Measurements from ENCODE around the gene SUN5. TPM values are rescaled to one million over a fixed set of nuclear protein-coding genes. Genes with fewer than 3 reads are reported as not detected.

The SUN5 gene
- total RNA-seq, 1 experiment from 2014 or later, result not detected

DNA sequence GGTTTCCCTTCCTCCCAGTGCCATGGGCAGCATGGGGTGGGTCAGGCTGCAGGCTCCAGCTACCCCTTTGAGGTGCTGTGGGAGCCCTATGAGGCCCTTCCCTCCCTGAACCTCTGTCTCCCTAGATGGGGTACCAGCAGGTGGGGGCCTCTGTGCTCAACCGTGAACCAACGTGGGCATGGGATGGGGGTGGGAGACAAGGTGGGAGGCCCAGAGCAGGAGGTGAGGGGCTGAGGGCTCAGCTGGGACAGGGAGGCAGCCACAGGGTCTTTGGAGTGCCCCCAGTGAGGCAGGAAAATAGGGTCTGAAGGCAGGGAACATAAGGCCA, 33.3 kb downstream of the SUN5 start:
- no TSS peak for BruUV-seq (replicated peaks)
- Histone ChIP-seq H3K9ac (ENCODE audit: low read length) (no peak overlapping the region), H3K27me3 (ENCODE audit: low read length) (peaks cover 46% of the 10 kb centered on the region), H3K9me3 (ENCODE audit: low read length) (no peaks in the 10 kb centered on the region), H3K4me3 (ENCODE audit: low read length) (no peak overlapping the region), H3K27ac (ENCODE audit: low read length) (no peak overlapping the region), H2AFZ (ENCODE audit: low read length) (no peak overlapping the region), H3K36me3 (ENCODE audit: low read depth, low read length) (no peaks in the 10 kb centered on the region), H4K20me1 (ENCODE audit: low read length) (no peaks in the 10 kb centered on the region), H3K4me1 (ENCODE audit: insufficient read depth, low read length) (no peaks in the 10 kb centered on the region), H3K4me2 (ENCODE audit: low read length) (no peak overlapping the region), H3K79me2 (ENCODE audit: low read length) (no peaks in the 10 kb centered on the region), H3K9me2 (replicated peaks; ENCODE audit: low read length) (no peaks in the 10 kb centered on the region), H3F3A (ENCODE audit: low read length, unreplicated experiment) (no peaks in the 10 kb centered on the region)
- CTCF ChIA-PET, result no interaction called here
- DNase-seq (no peak), ATAC-seq (no peak)
- TF ChIP-seq, protein P1, sequence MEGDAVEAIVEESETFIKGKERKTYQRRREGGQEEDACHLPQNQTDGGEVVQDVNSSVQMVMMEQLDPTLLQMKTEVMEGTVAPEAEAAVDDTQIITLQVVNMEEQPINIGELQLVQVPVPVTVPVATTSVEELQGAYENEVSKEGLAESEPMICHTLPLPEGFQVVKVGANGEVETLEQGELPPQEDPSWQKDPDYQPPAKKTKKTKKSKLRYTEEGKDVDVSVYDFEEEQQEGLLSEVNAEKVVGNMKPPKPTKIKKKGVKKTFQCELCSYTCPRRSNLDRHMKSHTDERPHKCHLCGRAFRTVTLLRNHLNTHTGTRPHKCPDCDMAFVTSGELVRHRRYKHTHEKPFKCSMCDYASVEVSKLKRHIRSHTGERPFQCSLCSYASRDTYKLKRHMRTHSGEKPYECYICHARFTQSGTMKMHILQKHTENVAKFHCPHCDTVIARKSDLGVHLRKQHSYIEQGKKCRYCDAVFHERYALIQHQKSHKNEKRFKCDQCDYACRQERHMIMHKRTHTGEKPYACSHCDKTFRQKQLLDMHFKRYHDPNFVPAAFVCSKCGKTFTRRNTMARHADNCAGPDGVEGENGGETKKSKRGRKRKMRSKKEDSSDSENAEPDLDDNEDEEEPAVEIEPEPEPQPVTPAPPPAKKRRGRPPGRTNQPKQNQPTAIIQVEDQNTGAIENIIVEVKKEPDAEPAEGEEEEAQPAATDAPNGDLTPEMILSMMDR (conservative IDR thresholded peaks at IDR 0.05; ENCODE audit: low read depth, low read length), result no peak
- no peak for TF ChIP-seq EZH2 (IDR thresholded peaks at IDR 0.05; ENCODE audit: low read length, unreplicated experiment)
- no peak for TF ChIP-seq EZH2phosphoT487 (IDR thresholded peaks at IDR 0.05; ENCODE audit: borderline replicate concordance, low read length)
- intact Hi-C loops (cut with micrococcal nuclease), result no loop called here
- POLR2A ChIA-PET (ENCODE audit: unreplicated experiment), result no interaction called here

DNA sequence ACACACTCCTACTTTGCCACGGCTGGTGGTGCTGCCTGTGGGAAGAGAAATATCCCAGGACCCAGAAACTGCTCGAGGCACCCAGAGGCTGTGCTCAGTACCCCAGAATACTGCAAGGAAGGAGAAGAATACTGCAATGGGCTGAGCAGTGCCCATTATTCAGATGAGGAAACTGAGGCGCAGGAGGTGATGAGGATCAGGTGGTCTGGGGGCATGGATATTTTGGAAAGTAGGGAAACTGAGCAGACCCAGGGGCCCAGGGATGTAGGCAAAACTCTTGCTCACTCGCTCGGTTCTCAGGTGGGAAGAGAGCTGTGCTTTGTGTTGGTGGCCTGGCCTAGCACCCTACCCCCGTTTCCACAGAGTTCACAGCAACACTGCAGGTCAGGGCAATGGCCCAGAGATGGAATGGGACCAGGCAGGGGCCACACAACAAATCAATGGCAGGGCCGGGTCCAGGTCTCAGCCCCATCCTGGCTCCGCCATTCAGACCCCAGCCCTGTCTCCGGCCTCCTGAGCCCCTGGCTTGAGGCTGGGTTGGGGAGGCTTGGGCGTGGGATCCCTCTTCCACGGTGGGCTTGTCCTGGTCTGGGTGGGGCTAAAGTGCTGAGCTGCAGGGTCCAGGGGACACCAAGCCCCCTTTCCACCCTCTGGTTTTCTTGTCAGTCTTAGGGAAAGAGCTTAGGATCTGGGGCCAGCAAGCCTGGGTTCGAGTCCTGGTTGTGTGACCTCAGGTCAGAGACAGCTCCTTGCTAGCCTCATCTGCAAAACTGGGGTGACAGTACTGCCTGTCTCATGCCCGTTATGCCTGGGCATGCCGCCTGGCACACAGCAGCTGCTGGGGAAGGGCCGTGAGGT, 33.9 kb downstream of the SUN5 start:
- ATAC-seq, result no peak
- BruUV-seq (replicated peaks), result no TSS peak
- CTCF ChIA-PET, result no interaction called here

More for the DNA sequence above, 33.9 kb downstream of the SUN5 start:
- TF ChIP-seq, protein P1 (conservative IDR thresholded peaks at IDR 0.05; ENCODE audit: low read depth, low read length), result no peak
- TF ChIP-seq EZH2phosphoT487 (IDR thresholded peaks at IDR 0.05; ENCODE audit: borderline replicate concordance, low read length), result no peak
- TF ChIP-seq EZH2 (IDR thresholded peaks at IDR 0.05; ENCODE audit: low read length, unreplicated experiment), result no peak
- intact Hi-C loops (cut with micrococcal nuclease), result no loop called here
- POLR2A ChIA-PET (ENCODE audit: unreplicated experiment), result no interaction called here
- no peak for DNase-seq
- Histone ChIP-seq H2AFZ (ENCODE audit: low read length) (no peak overlapping the region), H3K9me3 (ENCODE audit: low read length) (no peaks in the 10 kb centered on the region), H3K4me1 (ENCODE audit: insufficient read depth, low read length) (no peaks in the 10 kb centered on the region), H3F3A (ENCODE audit: low read length, unreplicated experiment) (no peaks in the 10 kb centered on the region), H3K27me3 (ENCODE audit: low read length) (peaks cover 48% of the 10 kb centered on the region), H3K4me3 (ENCODE audit: low read length) (no peak overlapping the region), H3K27ac (ENCODE audit: low read length) (no peak overlapping the region), H3K9me2 (replicated peaks; ENCODE audit: low read length) (no peaks in the 10 kb centered on the region), H3K9ac (ENCODE audit: low read length) (no peak overlapping the region), H4K20me1 (ENCODE audit: low read length) (no peaks in the 10 kb centered on the region), H3K4me2 (ENCODE audit: low read length) (no peak overlapping the region), H3K36me3 (ENCODE audit: low read depth, low read length) (no peaks in the 10 kb centered on the region), H3K79me2 (ENCODE audit: low read length) (no peaks in the 10 kb centered on the region)
